Kidney epithelial cell (primary cell): ENCODE results near the gene PALLD. TPM values are rescaled to one million over a fixed set of nuclear protein-coding genes. Genes with fewer than 3 reads are reported as not detected.
"Not testable (repeated sequence)": the region's sequence is repeated elsewhere in the genome, so short reads cannot be mapped to it uniquely, and the experiment has no call there.

ENCODE experiments used
- DNase-seq: peaks from one replicate; pipeline ENCODE4 v3.0.0-alpha.2; 2010; ENCODE audit warnings: low read depth
- H3K27me3 ChIP-seq: 2 replicates; pipeline ENCODE4 v1.6.0; 2011; ENCODE audit warnings: low read length; ENCODE audit not compliant: control insufficient read depth, insufficient read depth
- H3K36me3 ChIP-seq: 2 replicates; pipeline ENCODE4 v1.5.1; 2011; ENCODE audit warnings: low read length; ENCODE audit not compliant: control insufficient read depth, insufficient read depth
- H3K4me3 ChIP-seq: 2 replicates; pipeline ENCODE4 v1.5.1; 2011; ENCODE audit warnings: low read depth, mild to moderate bottlenecking, control low read depth, low read length
- CTCF ChIP-seq: IDR thresholded peaks from 2 replicates; pipeline ENCODE4 v1.5.1; 2011; ENCODE audit warnings: mild to moderate bottlenecking, moderate library complexity, low read length, control low read depth, inconsistent platforms; ENCODE audit not compliant: insufficient read depth, poor library complexity, severe bottlenecking
- total RNA-seq: library from RNA; depleted of rRNA; stranded (reverse); fragments of >200 nt; gene quantifications from 2 replicates; pipeline ENCODE4 v1.2.3, GENCODE V29; 2015

Gene PALLD
- total RNA-seq, 1 donor from 2014 or later = 77.4 TPM

DNA sequence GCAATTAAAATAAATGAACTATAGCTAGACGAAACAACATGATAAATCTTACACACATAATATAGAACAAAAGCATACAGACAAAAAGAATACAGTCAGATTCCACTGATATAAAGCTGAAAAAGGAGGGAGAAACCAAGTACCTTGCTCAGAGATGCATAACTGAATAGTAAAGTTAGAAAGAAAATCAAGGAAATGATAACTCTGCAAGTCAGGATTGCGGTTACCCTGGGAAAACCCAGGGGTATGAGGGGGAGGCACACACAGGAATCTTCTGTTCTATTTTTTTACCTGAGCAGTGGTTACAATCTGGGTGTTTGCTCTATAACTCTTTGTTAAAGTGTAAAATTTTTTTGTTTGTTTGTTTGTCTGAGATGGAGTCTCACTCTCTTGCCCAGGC is 304.1 kb downstream of the PALLD start:
- DNase-seq = no peak

GRCh38 chr4:168802222-168802621 is 305.4 kb downstream of the PALLD start:
- Histone ChIP-seq H3K27me3 (no peaks in the 10 kb centered on the region), H3K36me3 (no peaks in the 10 kb centered on the region), H3K4me3 (no peak overlapping the region)
- no peak for DNase-seq
- TF ChIP-seq CTCF = no peak

More for the DNA sequence above, 304.1 kb downstream of the PALLD start:
- no peak overlapping the region for H3K4me3 ChIP-seq
- TF ChIP-seq CTCF = no peak
- H3K27me3 ChIP-seq = no peaks in the 10 kb centered on the region
- H3K36me3 ChIP-seq = no peaks in the 10 kb centered on the region

DNA sequence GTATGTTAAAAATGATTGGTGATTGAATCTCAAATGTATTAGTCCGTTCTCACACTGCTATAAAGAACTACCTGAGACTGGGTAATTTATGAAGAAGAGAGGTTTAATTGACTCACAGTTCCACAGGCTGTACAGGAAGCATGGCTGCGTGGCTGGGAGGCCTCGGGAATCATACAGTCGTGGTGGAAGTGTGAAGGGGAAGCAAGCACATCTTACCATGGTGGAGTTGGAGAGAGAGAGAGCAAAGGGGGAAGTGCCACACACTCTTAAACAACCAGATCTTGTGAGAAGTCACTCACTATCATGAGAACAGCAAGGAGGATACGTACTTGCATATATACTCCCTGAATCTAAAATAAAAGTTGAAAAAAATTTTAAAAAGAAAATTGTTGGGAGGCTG is 306.2 kb downstream of the PALLD start:
- H3K36me3 ChIP-seq, DNase-seq, H3K4me3 ChIP-seq, H3K27me3 ChIP-seq: not testable (repeated sequence)

DNA sequence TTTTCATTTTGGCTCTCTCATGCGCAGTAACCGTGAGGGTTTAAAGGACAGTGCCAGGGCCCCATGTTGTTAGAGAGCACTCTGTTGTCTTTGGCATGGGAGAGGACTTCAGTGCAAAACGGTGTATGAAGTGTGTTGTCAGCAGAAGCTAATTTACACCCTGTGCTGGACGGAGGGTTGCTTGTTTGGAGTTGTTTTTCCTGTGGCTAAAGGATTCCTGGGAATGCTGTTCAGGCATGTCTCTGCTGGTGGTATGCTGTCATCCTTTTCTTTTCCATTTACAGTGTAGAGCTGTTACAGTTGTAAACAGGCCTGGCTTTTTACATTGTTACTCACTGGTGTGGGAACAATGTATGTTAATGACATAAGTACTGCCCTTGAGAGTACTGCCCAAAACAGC is 306.9 kb downstream of the PALLD start:
- H3K27me3 ChIP-seq = no peaks in the 10 kb centered on the region
- peak; percentile 72 for DNase-seq
- H3K36me3 ChIP-seq = no peaks in the 10 kb centered on the region
- TF ChIP-seq CTCF = no peak
- H3K4me3 ChIP-seq = no peak overlapping the region

- DNase-seq = no peak
- Histone ChIP-seq H3K4me3 (no peak overlapping the region), H3K36me3 (no peaks in the 10 kb centered on the region), H3K27me3 (no peaks in the 10 kb centered on the region)
- TF ChIP-seq CTCF = no peak
These were observed 307.3 kb downstream of the PALLD start for GRCh38 chr4:168804146-168804545.

GRCh38 chr4:168805341-168805740 is 308.5 kb downstream of the PALLD start:
- Histone ChIP-seq H3K27me3 (no peaks in the 10 kb centered on the region), H3K4me3 (no peak overlapping the region), H3K36me3 (no peaks in the 10 kb centered on the region)
- DNase-seq = no peak
- TF ChIP-seq CTCF = no peak

DNA sequence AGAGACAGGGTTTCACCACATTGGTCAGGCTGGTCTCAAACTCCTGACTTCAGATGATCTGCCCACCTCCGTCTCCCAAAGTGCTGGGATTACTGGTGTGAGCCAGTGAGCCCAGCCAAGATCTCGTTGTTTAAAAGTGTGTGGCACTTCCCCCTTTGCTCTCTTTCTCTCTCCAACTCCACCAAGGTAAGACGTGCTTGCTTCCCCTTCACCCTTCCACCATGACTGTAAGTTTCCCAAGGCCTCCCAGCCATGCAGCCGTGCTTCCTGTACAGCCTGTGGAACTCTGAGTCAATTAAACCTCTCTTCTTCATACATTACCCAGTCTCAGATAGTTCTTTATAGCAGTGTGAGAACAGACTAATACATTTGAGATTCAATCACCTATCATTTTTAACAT is 309.4 kb downstream of the PALLD start:
- H3K4me3 ChIP-seq, H3K36me3 ChIP-seq, DNase-seq, H3K27me3 ChIP-seq: not testable (repeated sequence)
